Erythroblast (primary cell): ENCODE data around the gene HIF1A.

Experiments used
- GATA1 ChIP-seq: IDR thresholded peaks from 2 replicates; pipeline ENCODE4 v1.6.1; 2011; ENCODE audit warnings: low read depth, mild to moderate bottlenecking, control low read depth, low read length, moderate library complexity
- POLR2A ChIP-seq: IDR thresholded peaks from 2 replicates; pipeline ENCODE4 v1.6.1; 2011; ENCODE audit warnings: mild to moderate bottlenecking, low read length

DNA sequence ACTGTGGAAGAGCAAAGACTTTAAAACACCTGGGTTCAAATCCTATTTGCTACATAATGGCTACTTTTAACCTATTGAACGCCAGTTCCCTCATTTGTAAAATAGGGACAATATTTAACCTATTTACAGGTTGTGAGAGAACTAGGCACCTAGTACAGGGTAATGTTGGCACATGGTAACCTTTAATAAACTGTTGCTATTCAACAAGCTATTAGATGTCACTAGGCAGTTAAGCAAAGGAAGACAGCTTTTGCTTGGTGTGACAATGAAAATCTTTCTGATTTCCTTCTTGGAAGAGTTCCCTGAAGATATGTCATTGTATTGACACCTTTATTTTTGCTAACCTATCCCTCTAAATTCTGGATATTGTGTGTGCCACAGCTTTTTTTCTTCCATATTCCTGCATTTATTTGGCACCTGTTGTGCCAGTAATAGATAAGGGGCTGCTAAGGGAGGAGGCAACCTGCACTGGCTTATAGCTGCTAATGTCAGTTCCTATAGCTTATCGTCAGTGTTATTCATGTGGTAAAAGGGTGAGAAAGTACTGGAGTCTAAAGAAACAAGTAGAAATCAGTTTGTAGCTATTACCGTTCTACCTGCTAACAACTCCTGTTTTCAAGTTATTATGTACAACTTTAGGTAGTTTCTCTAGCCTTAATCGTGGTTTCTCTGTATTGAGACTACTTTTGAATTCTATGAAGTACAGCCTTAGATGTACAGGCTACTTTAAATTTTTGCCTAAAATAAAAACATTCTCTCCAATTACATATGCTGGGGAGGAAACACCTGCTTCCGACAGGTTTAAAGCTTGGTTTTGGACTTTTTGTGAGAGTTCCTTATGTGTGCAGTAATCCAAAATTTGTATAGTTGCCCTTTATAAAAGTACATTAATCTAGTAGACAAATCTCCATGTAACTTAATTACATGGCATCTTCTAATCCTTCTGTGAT is 24.3 kb downstream of the HIF1A start:
- TF ChIP-seq POLR2A (no peak), GATA1 (no peak)
